Lung (tissue), 16 donors: ENCODE data around the gene TRMT61A. TPM values are rescaled to one million over a fixed set of nuclear protein-coding genes. Genes with fewer than 3 reads are reported as not detected.
A peak's percentile ranks its signal among the peaks of the same experiment; 100 is the strongest.

Source experiments
- ATAC-seq: fragments of 200-7000 bp; cut with Tn5 transposase; one replicate; pipeline ENCODE4 v1.9.1; 2020; ENCODE audit warnings: moderate number of reproducible peaks; ENCODE audit not compliant: insufficient read depth, low FRiP score
- DNase-seq, 3 donors: peaks; one replicate each; pipeline ENCODE4 v3.0.0-alpha.2; 2013 to 2017
- H3K27ac ChIP-seq, 2 donors: one replicate each; pipeline ENCODE4 v1.5.1; 2013; ENCODE audit warnings: mild to moderate bottlenecking in 2 of 2, moderate library complexity in 2 of 2, control low read depth in 1 of 2, inconsistent platforms in 1 of 2, low read depth in 1 of 2, low read length in 1 of 2
- H3K27me3 ChIP-seq, 3 donors: one replicate each; pipeline ENCODE4 v1.5.1; 2013; ENCODE audit warnings: low read length in 2 of 3; ENCODE audit not compliant: control insufficient read depth in 3 of 3, insufficient read depth in 3 of 3
- H3K36me3 ChIP-seq, 4 donors: one replicate each; pipeline ENCODE4 v1.5.1; 2013; ENCODE audit warnings: low read length in 4 of 4, mild to moderate bottlenecking in 1 of 4, moderate library complexity in 1 of 4; ENCODE audit not compliant: control insufficient read depth in 4 of 4, insufficient read depth in 4 of 4
- H3K4me1 ChIP-seq, 5 donors: one replicate each; pipeline ENCODE4 v1.5.1; 2013; ENCODE audit warnings: low read length in 5 of 5, mild to moderate bottlenecking in 2 of 5, moderate library complexity in 1 of 5; ENCODE audit not compliant: control insufficient read depth in 5 of 5, insufficient read depth in 5 of 5
- H3K4me3 ChIP-seq: one replicate; pipeline ENCODE4 v1.5.1; 2013; ENCODE audit warnings: mild to moderate bottlenecking, control low read depth, moderate library complexity
- H3K9ac ChIP-seq, 2 donors: one replicate each; pipeline ENCODE4 v1.5.1; 2013; ENCODE audit warnings: low read length in 2 of 2, control low read depth in 1 of 2; ENCODE audit not compliant: insufficient read depth in 1 of 2
- H3K9me3 ChIP-seq, 4 donors: one replicate each; pipeline ENCODE4 v1.5.1; 2013; ENCODE audit warnings: low read length in 3 of 4, mild to moderate bottlenecking in 1 of 4, moderate library complexity in 1 of 4; ENCODE audit not compliant: control insufficient read depth in 4 of 4, insufficient read depth in 3 of 4
- WGBS, 2 donors: extraction: QIAGEN DNeasy Blood & Tissue Kit; methylation state at CpG; one replicate each; pipeline ENCODE4 v1.1.7; 2013; 5-methylcytosine and 5-hydroxymethylcytosine counted together
- long read RNA-seq, 5 donors: transcript quantifications; one replicate each; lab custom pipeline, GENCODE V29; 2026
- polyA plus RNA-seq, 2 donors: library from polyadenylated mRNA; stranded (reverse); fragments of 200-250 nt; gene quantifications; one replicate each; pipeline ENCODE4 v1.2.1, GENCODE V29; 2013
- total RNA-seq, 2 donors: library from RNA; depleted of rRNA in 1 of 2; stranded (reverse); fragments of >200 nt in 1 of 2; gene quantifications; one replicate each; pipeline ENCODE4 v1.2.1, GENCODE V29; 2014 to 2021
- TF ChIP-seq, protein P1 (sequence below): IDR thresholded peaks from 2 replicates; pipeline ENCODE4 v1.5.1; 2012; ENCODE audit warnings: mild to moderate bottlenecking; ENCODE audit errors: control extremely low read depth, extremely low read depth
- donor health status: control.
- donor health status: control.
- donor health status: Bipolar disorder and iron deficiency.
- donor health status: healthy.
- donor health status: DM: yes; HTN: yes; CAD: no.

TRMT61A gene
- total RNA-seq (10 to 100 TPM; 11.9 to 15.2 TPM), polyA plus RNA-seq (10 to 100 TPM; 16.8 to 21.5 TPM)
- long read RNA-seq, donor 1, transcript TRMT61A-202 (4 exons, 3,229 nt) = major isoform, 7 of 7 reads
- long read RNA-seq, donor 1, partial matches to known transcripts = 0 of 7 reads
- long read RNA-seq, donor 1, other reads (novel, unspliced or antisense) = 0 of 7 reads
- long read RNA-seq, donor 2, partial matches to known transcripts = 0 of 3 reads
- long read RNA-seq, donor 2, other reads (novel, unspliced or antisense) = 0 of 3 reads
- long read RNA-seq, donor 3, partial matches to known transcripts = 0 of 1 reads
- long read RNA-seq, donor 3, other reads (novel, unspliced or antisense) = 0 of 1 reads
- long read RNA-seq, donor 4 = 0 reads
- long read RNA-seq, donor 5, partial matches to known transcripts = 0 of 4 reads
- long read RNA-seq, donor 5, other reads (novel, unspliced or antisense) = 0 of 4 reads

DNA sequence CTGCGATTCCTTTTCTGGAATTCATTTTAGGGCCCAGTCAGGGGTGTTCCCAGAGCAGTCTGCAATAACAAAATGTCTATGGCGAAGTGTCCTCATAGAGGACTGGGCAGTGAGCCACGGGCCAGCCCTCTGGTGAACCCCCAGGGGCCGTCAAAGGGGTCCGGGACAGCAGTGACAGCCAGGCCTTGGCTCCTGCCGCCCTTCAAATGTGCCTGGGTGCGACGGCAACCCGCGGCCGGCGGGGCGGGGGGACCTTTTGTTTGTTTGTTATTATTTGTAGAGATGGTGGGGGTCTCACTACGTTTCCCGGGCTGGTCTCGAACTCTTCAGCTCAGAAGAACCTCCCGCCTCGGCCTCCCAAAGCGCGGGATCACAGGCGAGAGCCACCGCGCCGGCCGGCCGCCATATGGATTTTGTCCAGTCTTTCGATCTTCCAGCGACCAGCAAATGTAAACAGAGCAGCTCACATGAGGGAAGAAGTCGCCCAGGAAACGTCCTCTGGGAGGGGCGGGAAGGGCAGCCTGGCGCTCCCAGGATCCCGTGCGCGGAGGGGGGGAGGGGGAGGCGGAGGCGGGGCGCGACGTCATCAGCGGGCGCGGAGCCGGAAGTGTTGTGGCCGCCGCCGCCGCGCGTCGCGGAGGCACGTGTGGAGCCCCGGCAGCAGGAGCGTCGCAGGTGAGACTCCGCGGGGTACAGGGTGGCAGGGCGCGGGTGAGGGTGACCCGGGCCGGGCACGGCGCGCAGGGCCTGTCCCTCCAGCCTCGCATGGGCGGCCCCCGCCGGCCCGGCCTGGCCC is at the start of gene TRMT61A:
Gene TRMT61A, plus strand, starts transcription at position 610 of the 796 bp plus-strand sequence. CDS start 783 bp downstream, outside the sequence.
- peaks cover 0 to 25% (median 4%) of the 10 kb centered on the region in 4 donors for H3K36me3 ChIP-seq
- H3K27ac ChIP-seq = peak within 1 kb of the TSS; percentile 87 to 96
- peak within 1 kb of the TSS; percentile 26 to 59 for H3K9ac ChIP-seq
- peak within 1 kb of the TSS; percentile 91 for H3K4me3 ChIP-seq
- 2 to 5% methylated on average over 45 to 69 of the region's 70 CpGs for WGBS, 2 donors
- peak; percentile 95 to 97 (median 95) for DNase-seq
- no peaks in the 10 kb centered on the region for H3K9me3 ChIP-seq
- peaks cover 0 to 41% (median 14%) of the 10 kb centered on the region in 5 donors for H3K4me1 ChIP-seq
- no peaks in the 10 kb centered on the region for H3K27me3 ChIP-seq
- TF ChIP-seq, protein P1, sequence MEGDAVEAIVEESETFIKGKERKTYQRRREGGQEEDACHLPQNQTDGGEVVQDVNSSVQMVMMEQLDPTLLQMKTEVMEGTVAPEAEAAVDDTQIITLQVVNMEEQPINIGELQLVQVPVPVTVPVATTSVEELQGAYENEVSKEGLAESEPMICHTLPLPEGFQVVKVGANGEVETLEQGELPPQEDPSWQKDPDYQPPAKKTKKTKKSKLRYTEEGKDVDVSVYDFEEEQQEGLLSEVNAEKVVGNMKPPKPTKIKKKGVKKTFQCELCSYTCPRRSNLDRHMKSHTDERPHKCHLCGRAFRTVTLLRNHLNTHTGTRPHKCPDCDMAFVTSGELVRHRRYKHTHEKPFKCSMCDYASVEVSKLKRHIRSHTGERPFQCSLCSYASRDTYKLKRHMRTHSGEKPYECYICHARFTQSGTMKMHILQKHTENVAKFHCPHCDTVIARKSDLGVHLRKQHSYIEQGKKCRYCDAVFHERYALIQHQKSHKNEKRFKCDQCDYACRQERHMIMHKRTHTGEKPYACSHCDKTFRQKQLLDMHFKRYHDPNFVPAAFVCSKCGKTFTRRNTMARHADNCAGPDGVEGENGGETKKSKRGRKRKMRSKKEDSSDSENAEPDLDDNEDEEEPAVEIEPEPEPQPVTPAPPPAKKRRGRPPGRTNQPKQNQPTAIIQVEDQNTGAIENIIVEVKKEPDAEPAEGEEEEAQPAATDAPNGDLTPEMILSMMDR = no peak
- ATAC-seq = peak; percentile 86

DNA sequence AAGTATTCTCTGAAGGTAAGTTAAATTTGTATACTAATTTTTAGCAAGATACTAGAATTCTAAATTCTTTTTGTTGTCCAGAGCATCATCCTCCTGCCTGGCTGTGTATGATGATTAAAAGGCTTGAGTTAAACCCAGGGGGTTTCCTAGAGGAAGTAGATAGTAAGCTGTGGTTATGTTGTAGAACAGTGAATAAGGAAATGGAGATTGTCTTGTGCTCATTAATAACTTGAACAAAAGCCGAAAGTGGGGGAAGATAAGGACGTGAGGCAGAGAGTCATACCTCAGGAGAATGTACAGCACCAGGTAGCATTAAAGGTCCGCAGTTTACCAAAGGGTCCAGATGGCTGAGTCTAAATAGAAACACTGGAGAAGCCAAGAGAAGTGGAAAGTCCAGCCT is 48.4 kb upstream of the TRMT61A start:
- H3K27ac ChIP-seq = no peak overlapping the region
- H3K27me3 ChIP-seq = no peaks in the 10 kb centered on the region
- peaks cover 16 to 40% (median 28%) of the 10 kb centered on the region in 4 donors for H3K36me3 ChIP-seq
- H3K4me1 ChIP-seq = no peaks in the 10 kb centered on the region
- no peaks in the 10 kb centered on the region for H3K9me3 ChIP-seq
- DNase-seq (no peak), ATAC-seq (no peak)
- TF ChIP-seq, protein P1 = no peak
- no peak overlapping the region for H3K9ac ChIP-seq
- H3K4me3 ChIP-seq = no peak overlapping the region
- WGBS, 2 donors = 35 to 56% methylated on average over 3 of the region's 3 CpGs

DNA sequence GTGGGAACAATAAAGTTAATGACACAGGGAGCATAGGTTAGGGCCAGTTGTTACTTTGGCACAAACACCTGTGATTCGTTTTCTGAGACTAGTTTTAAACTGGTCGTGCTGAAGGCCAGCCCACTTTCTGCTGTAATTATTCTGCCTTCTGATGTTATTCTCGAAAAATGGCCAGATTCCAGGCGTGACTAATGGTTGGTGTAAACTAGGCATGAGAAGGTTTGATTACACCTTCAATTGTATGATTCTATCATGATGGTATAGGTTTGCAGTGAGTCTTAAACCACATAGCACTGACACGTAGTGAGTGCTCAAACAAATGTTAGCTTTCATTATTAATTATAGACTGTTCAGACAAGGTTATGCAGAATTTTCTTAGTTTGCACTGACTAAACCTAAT is 45.4 kb upstream of the TRMT61A start:
- Histone ChIP-seq H3K36me3 (peaks cover 13 to 32% (median 20%) of the 10 kb centered on the region in 4 donors), H3K4me3 (no peak overlapping the region), H3K27ac (no peak overlapping the region), H3K9me3 (no peaks in the 10 kb centered on the region), H3K27me3 (no peaks in the 10 kb centered on the region), H3K4me1 (no peaks in the 10 kb centered on the region), H3K9ac (no peak overlapping the region)
- DNase-seq (no peak), ATAC-seq (no peak)
- TF ChIP-seq, protein P1 = no peak
- WGBS, 2 donors = 74 to 81% methylated on average over 5 of the region's 5 CpGs
